ENCODE data around the gene GUCD1. TPM values are rescaled to one million over a fixed set of nuclear protein-coding genes. Genes with fewer than 3 reads are reported as not detected.

The GUCD1 gene
- total RNA-seq, 1 experiment from 2014 or later: 48.7 TPM

DNA sequence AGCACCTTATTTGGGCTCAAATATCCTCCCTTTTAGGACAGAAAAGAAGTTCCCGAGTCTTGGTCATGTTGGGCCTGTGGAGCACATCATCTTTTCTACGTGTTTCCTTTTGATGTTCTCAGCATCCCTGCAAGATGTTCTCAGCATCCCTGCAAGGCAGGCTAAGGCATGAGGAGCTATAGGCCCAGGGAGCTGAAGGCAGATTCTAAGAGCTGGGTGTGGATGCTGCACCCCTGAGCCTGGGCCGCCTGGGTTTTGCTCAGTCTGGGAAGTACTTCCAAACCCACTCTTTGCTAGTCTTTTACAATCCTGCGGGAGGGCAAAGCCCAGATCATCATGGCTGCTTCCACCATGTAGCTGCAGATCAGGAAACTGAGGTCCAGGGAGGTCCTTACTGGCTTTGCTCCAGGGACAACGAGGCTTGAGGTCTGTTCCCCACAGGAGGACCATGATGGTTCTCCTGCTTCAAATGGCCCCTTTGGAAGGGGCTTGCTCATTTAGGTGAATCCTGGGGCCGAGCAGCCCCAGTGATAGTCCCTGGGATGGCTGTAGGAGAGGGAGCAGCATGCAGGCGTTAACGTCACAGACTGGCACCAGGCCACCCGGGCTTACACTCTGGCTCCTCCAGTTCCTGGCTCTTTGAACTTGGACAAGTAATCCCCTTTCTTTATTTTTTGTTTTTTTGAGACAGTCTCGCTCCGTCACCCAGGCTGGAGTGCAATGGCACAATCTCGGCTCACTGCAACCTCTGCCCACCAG, 27.3 kb upstream of the GUCD1 start:
- DNase-seq (ENCODE audit: low read depth, low spot score): no peak
- POLR2A ChIA-PET: no interaction called here
- Histone ChIP-seq H3K36me3 (ENCODE audit: control insufficient read depth in 1 of 2, insufficient read depth in 2 of 2, low read length in 2 of 2) (no peaks in the 10 kb centered on the region), H3K79me2 (ENCODE audit: insufficient read depth, low read length) (no peaks in the 10 kb centered on the region), H3K9me3 (ENCODE audit: control insufficient read depth in 1 of 2, insufficient read depth in 1 of 2, low read depth in 1 of 2, low read length in 2 of 2) (no peaks in the 10 kb centered on the region), H3K4me3 (replicated peaks in 1 of 2; ENCODE audit: low read depth in 1 of 2, low read length in 2 of 2) (no peak overlapping the region), H3K9me2 (ENCODE audit: insufficient read depth) (no peaks in the 10 kb centered on the region), H4K20me1 (ENCODE audit: insufficient read depth) (no peaks in the 10 kb centered on the region), H2AFZ (ENCODE audit: low read depth, low read length, poor library complexity, severe bottlenecking) (no peak overlapping the region), H3K9ac (ENCODE audit: low read length) (no peak overlapping the region), H3K4me1 (ENCODE audit: control insufficient read depth in 1 of 2, insufficient read depth in 2 of 2, low read length in 2 of 2) (no peaks in the 10 kb centered on the region), H3K27ac (ENCODE audit: low read depth, low read length) (no peak overlapping the region), H3K27me3 (ENCODE audit: insufficient read depth, low read length) (no peaks in the 10 kb centered on the region), H3K4me2 (ENCODE audit: low read length) (no peak overlapping the region)
- RAD21 ChIA-PET (ENCODE audit: low non-redundant PET in 1 of 2, low total read pairs in 2 of 2, uncharacterized antibody in 2 of 2, unreplicated experiment in 2 of 2): no interaction called here
- BruUV-seq (replicated peaks): no TSS peak
- intact Hi-C loops (cut with micrococcal nuclease): no loop called here
- no peak for ATAC-seq
- CTCF ChIA-PET: no interaction called here
- TF ChIP-seq ATF3 (IDR thresholded peaks at IDR 0.05) (no peak), FOSL1 (IDR thresholded peaks at IDR 0.05; ENCODE audit: low read depth) (no peak), JUND (IDR thresholded peaks at IDR 0.05) (no peak), TCF7L2 (IDR thresholded peaks at IDR 0.05; ENCODE audit: borderline replicate concordance, extremely low read depth, insufficient read depth, insufficient read length) (no peak), EZH2 (IDR thresholded peaks at IDR 0.05) (no peak), ELF1 (IDR thresholded peaks at IDR 0.05; ENCODE audit: borderline replicate concordance, low read depth) (no peak), EGR1 (IDR thresholded peaks at IDR 0.05; ENCODE audit: low read depth) (no peak), CBX3 (IDR thresholded peaks at IDR 0.05; ENCODE audit: low read depth) (no peak), SIN3A (IDR thresholded peaks at IDR 0.05; ENCODE audit: low read depth) (no peak)
- TF ChIP-seq, protein P1, sequence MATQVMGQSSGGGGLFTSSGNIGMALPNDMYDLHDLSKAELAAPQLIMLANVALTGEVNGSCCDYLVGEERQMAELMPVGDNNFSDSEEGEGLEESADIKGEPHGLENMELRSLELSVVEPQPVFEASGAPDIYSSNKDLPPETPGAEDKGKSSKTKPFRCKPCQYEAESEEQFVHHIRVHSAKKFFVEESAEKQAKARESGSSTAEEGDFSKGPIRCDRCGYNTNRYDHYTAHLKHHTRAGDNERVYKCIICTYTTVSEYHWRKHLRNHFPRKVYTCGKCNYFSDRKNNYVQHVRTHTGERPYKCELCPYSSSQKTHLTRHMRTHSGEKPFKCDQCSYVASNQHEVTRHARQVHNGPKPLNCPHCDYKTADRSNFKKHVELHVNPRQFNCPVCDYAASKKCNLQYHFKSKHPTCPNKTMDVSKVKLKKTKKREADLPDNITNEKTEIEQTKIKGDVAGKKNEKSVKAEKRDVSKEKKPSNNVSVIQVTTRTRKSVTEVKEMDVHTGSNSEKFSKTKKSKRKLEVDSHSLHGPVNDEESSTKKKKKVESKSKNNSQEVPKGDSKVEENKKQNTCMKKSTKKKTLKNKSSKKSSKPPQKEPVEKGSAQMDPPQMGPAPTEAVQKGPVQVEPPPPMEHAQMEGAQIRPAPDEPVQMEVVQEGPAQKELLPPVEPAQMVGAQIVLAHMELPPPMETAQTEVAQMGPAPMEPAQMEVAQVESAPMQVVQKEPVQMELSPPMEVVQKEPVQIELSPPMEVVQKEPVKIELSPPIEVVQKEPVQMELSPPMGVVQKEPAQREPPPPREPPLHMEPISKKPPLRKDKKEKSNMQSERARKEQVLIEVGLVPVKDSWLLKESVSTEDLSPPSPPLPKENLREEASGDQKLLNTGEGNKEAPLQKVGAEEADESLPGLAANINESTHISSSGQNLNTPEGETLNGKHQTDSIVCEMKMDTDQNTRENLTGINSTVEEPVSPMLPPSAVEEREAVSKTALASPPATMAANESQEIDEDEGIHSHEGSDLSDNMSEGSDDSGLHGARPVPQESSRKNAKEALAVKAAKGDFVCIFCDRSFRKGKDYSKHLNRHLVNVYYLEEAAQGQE (IDR thresholded peaks at IDR 0.05; ENCODE audit: low read depth): no peak
